Astrocyte (in vitro differentiated cells and primary cell): ENCODE data around the gene WDR27.

Experiments used
- EZH2 ChIP-seq: IDR thresholded peaks from 2 replicates; pipeline ENCODE4 v1.6.1; 2012; ENCODE audit warnings: mild to moderate bottlenecking, low read length, inconsistent platforms; ENCODE audit not compliant: insufficient read depth
- TF ChIP-seq, protein P1 (sequence below): IDR thresholded peaks from 2 replicates; pipeline ENCODE4 v1.5.1; 2011; ENCODE audit warnings: low read depth, mild to moderate bottlenecking, inconsistent platforms, low read length, moderate library complexity; ENCODE audit not compliant: insufficient read depth

DNA sequence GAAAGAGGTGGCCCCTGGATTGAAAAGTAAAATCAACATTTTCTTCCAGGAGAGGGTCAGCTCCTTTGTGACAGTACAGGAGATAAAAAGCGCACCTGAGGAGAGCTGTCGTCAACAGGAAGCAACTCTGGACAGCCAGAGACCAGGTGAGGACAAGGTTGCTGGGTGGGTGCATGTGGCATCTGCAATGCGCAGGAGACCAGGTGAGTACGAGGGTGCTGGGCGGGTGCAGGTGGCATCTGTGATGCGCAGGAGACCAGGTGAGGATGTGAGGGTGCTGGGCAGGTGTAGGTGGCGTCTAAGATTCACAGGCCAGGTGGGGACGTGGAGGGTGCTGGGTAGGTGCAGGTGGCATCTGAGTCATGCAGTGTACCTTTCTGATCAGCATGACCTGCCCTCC, 38.4 kb downstream of the WDR27 start:
- TF ChIP-seq, protein P1, sequence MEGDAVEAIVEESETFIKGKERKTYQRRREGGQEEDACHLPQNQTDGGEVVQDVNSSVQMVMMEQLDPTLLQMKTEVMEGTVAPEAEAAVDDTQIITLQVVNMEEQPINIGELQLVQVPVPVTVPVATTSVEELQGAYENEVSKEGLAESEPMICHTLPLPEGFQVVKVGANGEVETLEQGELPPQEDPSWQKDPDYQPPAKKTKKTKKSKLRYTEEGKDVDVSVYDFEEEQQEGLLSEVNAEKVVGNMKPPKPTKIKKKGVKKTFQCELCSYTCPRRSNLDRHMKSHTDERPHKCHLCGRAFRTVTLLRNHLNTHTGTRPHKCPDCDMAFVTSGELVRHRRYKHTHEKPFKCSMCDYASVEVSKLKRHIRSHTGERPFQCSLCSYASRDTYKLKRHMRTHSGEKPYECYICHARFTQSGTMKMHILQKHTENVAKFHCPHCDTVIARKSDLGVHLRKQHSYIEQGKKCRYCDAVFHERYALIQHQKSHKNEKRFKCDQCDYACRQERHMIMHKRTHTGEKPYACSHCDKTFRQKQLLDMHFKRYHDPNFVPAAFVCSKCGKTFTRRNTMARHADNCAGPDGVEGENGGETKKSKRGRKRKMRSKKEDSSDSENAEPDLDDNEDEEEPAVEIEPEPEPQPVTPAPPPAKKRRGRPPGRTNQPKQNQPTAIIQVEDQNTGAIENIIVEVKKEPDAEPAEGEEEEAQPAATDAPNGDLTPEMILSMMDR, result no peak
- TF ChIP-seq EZH2, result no peak
